Measurements from ENCODE around the gene CNTLN.
"Not testable (repeated sequence)": the region's sequence is repeated elsewhere in the genome, so short reads cannot be mapped to it uniquely, and the experiment has no call there.

CNTLN gene

DNA sequence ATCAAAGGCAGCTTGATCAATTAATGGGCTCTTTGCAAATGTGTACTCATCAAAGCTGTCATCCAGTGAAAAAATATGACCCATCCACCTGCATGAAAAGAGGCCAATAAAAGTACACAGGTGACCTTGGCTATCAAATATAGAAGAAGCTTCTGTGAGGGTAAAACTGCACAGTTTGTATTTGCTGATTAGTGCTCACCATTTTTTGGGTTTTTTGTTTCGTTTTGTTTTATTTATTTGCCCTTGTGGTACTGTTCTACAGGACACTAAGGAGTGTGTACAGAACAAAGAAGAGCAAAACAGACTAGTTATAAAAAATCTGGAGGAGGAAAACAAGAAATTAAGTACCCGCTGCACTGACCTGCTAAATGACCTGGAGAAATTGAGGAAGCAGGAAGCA lies 101.3 kb downstream of the CNTLN start:
- no peak overlapping the region for H3K4me3 ChIP-seq (ENCODE audit: insufficient read depth, low read length, poor library complexity, severe bottlenecking)
- H3K36me3 ChIP-seq (ENCODE audit: low read length), result no peaks in the 10 kb centered on the region
- H3K27me3 ChIP-seq (ENCODE audit: low read length), result no peaks in the 10 kb centered on the region
- no peak overlapping the region for H3K27ac ChIP-seq (ENCODE audit: low read depth, low read length)
- no peaks in the 10 kb centered on the region for H3K9me3 ChIP-seq (ENCODE audit: insufficient read depth, low read length)
- H3K9me2 ChIP-seq (replicated peaks; ENCODE audit: insufficient read depth, low read length), result no peaks in the 10 kb centered on the region
- H2AFZ ChIP-seq (ENCODE audit: low read depth, low read length, severe bottlenecking), result no peak overlapping the region
- H3K79me2 ChIP-seq (ENCODE audit: insufficient read depth, low read length), result no peaks in the 10 kb centered on the region
- TF ChIP-seq EZH2phosphoT487 (conservative IDR thresholded peaks at IDR 0.05; ENCODE audit: low read length), result no peak
- TF ChIP-seq, protein P1, sequence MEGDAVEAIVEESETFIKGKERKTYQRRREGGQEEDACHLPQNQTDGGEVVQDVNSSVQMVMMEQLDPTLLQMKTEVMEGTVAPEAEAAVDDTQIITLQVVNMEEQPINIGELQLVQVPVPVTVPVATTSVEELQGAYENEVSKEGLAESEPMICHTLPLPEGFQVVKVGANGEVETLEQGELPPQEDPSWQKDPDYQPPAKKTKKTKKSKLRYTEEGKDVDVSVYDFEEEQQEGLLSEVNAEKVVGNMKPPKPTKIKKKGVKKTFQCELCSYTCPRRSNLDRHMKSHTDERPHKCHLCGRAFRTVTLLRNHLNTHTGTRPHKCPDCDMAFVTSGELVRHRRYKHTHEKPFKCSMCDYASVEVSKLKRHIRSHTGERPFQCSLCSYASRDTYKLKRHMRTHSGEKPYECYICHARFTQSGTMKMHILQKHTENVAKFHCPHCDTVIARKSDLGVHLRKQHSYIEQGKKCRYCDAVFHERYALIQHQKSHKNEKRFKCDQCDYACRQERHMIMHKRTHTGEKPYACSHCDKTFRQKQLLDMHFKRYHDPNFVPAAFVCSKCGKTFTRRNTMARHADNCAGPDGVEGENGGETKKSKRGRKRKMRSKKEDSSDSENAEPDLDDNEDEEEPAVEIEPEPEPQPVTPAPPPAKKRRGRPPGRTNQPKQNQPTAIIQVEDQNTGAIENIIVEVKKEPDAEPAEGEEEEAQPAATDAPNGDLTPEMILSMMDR (IDR thresholded peaks at IDR 0.05; ENCODE audit: insufficient read depth, low read length, poor library complexity, severe bottlenecking), result no peak
- no peak overlapping the region for H3K4me2 ChIP-seq (ENCODE audit: low read depth, low read length, poor library complexity, severe bottlenecking)
- no peaks in the 10 kb centered on the region for H3F3A ChIP-seq (ENCODE audit: insufficient read depth)
- no peaks in the 10 kb centered on the region for H4K20me1 ChIP-seq (ENCODE audit: low read depth, low read length)
- no peak overlapping the region for H3K9ac ChIP-seq (ENCODE audit: low read length)

DNA sequence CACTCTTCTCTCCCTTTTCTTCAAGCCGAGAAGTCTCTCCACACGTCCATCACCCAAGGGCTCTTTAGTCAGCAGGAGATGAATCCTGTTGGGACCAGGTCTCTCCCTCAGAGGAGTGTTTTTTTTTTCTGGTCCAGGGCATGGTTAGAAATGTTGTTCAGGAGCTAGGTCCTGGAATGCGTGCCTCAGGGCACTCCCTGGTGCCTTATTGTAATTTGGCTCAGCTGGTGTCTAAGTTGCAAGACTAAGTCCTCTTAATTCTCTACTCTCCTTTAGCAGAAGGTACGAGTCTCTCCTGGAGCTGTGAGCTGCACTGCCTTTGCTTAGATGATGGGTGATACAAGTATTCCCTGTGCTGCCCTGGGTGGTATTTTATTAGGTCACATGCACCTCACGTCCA lies 111.9 kb downstream of the CNTLN start:
- Histone ChIP-seq H3F3A (ENCODE audit: insufficient read depth) (no peaks in the 10 kb centered on the region), H4K20me1 (ENCODE audit: low read depth, low read length) (no peaks in the 10 kb centered on the region), H3K27ac (ENCODE audit: low read depth, low read length) (no peak overlapping the region), H3K27me3 (ENCODE audit: low read length) (no peaks in the 10 kb centered on the region), H3K9me3 (ENCODE audit: insufficient read depth, low read length) (no peaks in the 10 kb centered on the region), H3K4me2 (ENCODE audit: low read depth, low read length, poor library complexity, severe bottlenecking) (no peak overlapping the region), H3K9ac (ENCODE audit: low read length) (no peak overlapping the region), H3K36me3 (ENCODE audit: low read length) (no peaks in the 10 kb centered on the region), H3K9me2 (replicated peaks; ENCODE audit: insufficient read depth, low read length) (no peaks in the 10 kb centered on the region), H3K79me2 (ENCODE audit: insufficient read depth, low read length) (no peaks in the 10 kb centered on the region), H2AFZ (ENCODE audit: low read depth, low read length, severe bottlenecking) (no peak overlapping the region), H3K4me3 (ENCODE audit: insufficient read depth, low read length, poor library complexity, severe bottlenecking) (no peak overlapping the region)
- TF ChIP-seq, protein P1 (IDR thresholded peaks at IDR 0.05; ENCODE audit: insufficient read depth, low read length, poor library complexity, severe bottlenecking), result no peak
- TF ChIP-seq EZH2phosphoT487 (conservative IDR thresholded peaks at IDR 0.05; ENCODE audit: low read length), result no peak

- H3K4me2 ChIP-seq (ENCODE audit: low read depth, low read length, poor library complexity, severe bottlenecking), result no peak overlapping the region
- no peak overlapping the region for H3K27ac ChIP-seq (ENCODE audit: low read depth, low read length)
- no peaks in the 10 kb centered on the region for H3K79me2 ChIP-seq (ENCODE audit: insufficient read depth, low read length)
- no peak overlapping the region for H2AFZ ChIP-seq (ENCODE audit: low read depth, low read length, severe bottlenecking)
- H3K9ac ChIP-seq (ENCODE audit: low read length), result no peak overlapping the region
- TF ChIP-seq, protein P1 (IDR thresholded peaks at IDR 0.05; ENCODE audit: insufficient read depth, low read length, poor library complexity, severe bottlenecking), result no peak
- TF ChIP-seq EZH2phosphoT487 (conservative IDR thresholded peaks at IDR 0.05; ENCODE audit: low read length), result no peak
- no peaks in the 10 kb centered on the region for H3F3A ChIP-seq (ENCODE audit: insufficient read depth)
- H3K36me3 ChIP-seq (ENCODE audit: low read length), result no peaks in the 10 kb centered on the region
- no peaks in the 10 kb centered on the region for H4K20me1 ChIP-seq (ENCODE audit: low read depth, low read length)
- no peak overlapping the region for H3K4me3 ChIP-seq (ENCODE audit: insufficient read depth, low read length, poor library complexity, severe bottlenecking)
- H3K9me2 ChIP-seq (replicated peaks; ENCODE audit: insufficient read depth, low read length), result no peaks in the 10 kb centered on the region
- H3K27me3 ChIP-seq (ENCODE audit: low read length), result no peaks in the 10 kb centered on the region
- no peaks in the 10 kb centered on the region for H3K9me3 ChIP-seq (ENCODE audit: insufficient read depth, low read length)
These were observed 116.3 kb downstream of the CNTLN start for GRCh38 chr9:17251100-17251499.

DNA sequence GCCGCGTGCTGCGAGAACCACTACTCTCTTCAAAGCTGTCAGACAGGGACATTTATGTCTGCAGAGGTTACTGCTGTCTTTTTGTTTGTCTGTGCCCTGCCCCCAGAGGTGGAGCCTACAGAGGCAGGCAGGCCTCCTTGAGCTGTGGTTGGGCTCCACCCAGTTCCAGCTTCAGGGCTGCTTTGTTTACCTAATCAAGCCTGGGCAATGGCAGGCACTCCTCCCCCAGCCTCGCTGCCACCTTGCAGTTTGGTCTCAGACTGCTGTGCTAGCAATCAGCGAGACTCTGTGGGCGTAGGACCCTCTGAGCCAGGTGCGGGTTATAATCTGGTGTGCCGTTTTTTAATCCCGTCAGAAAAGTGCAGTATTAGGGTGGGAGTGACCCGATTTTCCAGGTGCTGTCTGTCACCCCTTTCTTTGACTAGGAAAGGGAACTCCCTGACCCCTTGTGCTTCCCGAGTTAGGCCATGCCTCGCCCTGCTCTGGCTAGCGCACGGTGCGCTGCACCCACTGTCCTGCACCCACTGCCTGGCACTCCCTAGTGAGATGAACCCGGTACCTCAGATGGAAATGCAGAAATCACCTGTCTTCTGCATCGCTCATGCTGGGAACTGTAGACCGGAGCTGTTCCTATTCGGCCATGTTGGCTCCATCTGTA lies 133.8 kb downstream of the CNTLN start:
- not testable (repeated sequence) for H3K79me2 ChIP-seq (ENCODE audit: insufficient read depth, low read length); H2AFZ ChIP-seq (ENCODE audit: low read depth, low read length, severe bottlenecking); H4K20me1 ChIP-seq (ENCODE audit: low read depth, low read length); H3K9me2 ChIP-seq (replicated peaks; ENCODE audit: insufficient read depth, low read length); H3K4me2 ChIP-seq (ENCODE audit: low read depth, low read length, poor library complexity, severe bottlenecking); H3K9ac ChIP-seq (ENCODE audit: low read length); H3K27ac ChIP-seq (ENCODE audit: low read depth, low read length); H3K9me3 ChIP-seq (ENCODE audit: insufficient read depth, low read length); H3F3A ChIP-seq (ENCODE audit: insufficient read depth); H3K27me3 ChIP-seq (ENCODE audit: low read length); H3K36me3 ChIP-seq (ENCODE audit: low read length); H3K4me3 ChIP-seq (ENCODE audit: insufficient read depth, low read length, poor library complexity, severe bottlenecking)
